GM06990 (cell line): ENCODE measurements around the gene ALX4.

Source experiments
- DNase-seq: peaks from one replicate; pipeline ENCODE4 v3.0.0-alpha.2; 2011; ENCODE audit not compliant: insufficient read length; ENCODE audit errors: extremely low read depth
- H3K27me3 ChIP-seq: replicated peaks from 2 replicates; pipeline ENCODE4 v1.6.0; 2011; ENCODE audit warnings: low read length; ENCODE audit not compliant: control insufficient read depth, insufficient read depth
- H3K36me3 ChIP-seq: 2 replicates; pipeline ENCODE4 v1.5.1; 2011; ENCODE audit warnings: low read length; ENCODE audit not compliant: control insufficient read depth, insufficient read depth
- H3K4me3 ChIP-seq: replicated peaks from 2 replicates; pipeline ENCODE4 v1.5.1; 2011; ENCODE audit warnings: low read depth, mild to moderate bottlenecking, control low read depth, low read length
- TF ChIP-seq, protein P1 (sequence below): IDR thresholded peaks from 2 replicates; pipeline ENCODE4 v1.5.1; 2011; ENCODE audit warnings: low read length, control low read depth, mild to moderate bottlenecking, inconsistent platforms; ENCODE audit not compliant: insufficient read depth, poor library complexity, severe bottlenecking

ALX4 gene

DNA sequence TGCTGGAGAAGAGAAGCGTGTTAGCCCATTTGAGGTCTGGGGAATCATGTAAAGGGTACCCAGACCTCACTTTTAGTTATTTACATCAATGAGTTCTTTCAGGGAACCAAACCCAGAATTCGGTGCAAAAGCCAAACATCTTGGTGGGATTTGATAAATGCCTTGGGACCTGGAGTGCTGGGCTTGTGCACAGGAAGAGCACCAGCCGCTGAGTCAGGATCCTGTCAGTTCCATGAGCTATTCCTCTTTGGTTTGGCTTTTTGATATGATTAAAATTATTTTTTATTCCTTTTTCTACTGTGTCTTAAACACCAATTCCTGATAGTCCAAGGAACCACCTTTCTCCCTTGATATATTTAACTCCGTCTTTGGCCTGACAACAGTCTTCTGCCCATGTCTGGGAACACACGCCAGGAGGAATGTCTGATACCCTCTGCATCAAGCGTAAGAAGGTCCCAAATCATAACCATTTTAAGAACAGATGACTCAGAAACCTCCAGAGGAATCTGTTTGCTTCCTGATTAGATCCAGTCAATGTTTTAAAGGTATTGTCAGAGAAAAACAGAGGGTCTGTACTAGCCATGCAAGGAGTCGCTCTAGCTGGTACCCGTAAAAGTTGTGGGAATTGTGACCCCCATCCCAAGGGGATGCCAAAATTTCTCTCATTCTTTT is 65.2 kb downstream of the ALX4 start:
- no peak for DNase-seq
- TF ChIP-seq, protein P1, sequence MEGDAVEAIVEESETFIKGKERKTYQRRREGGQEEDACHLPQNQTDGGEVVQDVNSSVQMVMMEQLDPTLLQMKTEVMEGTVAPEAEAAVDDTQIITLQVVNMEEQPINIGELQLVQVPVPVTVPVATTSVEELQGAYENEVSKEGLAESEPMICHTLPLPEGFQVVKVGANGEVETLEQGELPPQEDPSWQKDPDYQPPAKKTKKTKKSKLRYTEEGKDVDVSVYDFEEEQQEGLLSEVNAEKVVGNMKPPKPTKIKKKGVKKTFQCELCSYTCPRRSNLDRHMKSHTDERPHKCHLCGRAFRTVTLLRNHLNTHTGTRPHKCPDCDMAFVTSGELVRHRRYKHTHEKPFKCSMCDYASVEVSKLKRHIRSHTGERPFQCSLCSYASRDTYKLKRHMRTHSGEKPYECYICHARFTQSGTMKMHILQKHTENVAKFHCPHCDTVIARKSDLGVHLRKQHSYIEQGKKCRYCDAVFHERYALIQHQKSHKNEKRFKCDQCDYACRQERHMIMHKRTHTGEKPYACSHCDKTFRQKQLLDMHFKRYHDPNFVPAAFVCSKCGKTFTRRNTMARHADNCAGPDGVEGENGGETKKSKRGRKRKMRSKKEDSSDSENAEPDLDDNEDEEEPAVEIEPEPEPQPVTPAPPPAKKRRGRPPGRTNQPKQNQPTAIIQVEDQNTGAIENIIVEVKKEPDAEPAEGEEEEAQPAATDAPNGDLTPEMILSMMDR = no peak
- H3K4me3 ChIP-seq = no peak overlapping the region

DNA sequence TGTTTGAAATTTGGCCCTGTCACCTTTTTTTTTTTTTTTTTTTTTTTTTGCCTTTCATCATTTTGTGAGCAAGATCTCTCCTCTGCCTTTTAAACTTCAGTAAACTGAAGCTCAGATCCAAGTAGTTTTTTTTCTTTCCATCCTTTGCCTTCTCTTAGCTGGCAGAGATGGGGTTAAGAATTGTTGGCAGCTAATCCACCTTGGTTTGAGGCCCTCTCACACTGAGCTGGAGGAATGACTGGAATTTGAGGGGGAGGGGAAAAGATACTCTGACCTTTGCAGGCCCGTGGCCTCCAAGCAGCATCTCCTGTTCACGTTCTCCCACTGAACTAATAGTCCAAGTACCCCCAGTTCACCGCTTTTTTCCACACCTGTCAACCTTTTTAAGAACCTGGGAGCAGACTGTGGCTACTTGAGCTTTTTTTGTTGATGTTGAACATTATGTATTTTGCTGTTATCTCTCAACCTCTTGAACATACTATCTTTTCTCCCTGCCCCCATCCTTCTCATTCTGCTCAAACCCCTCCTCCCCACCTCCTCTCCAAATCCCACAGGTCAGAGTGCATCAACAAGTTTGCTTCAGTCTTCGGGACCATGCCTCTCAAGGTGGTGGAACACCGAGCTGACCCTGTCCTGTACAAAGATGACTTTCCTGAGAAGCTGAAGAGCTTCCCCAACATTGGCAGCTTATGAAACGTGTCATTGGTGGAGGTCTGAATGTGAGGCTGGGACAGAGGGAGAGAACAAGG is 66.2 kb downstream of the ALX4 start:
- H3K4me3 ChIP-seq = no peak overlapping the region
- DNase-seq = no peak
- TF ChIP-seq, protein P1 = no peak

More for the DNA sequence above, 65.2 kb downstream of the ALX4 start:
- H3K27me3 ChIP-seq = no peaks in the 10 kb centered on the region
- H3K36me3 ChIP-seq = no peaks in the 10 kb centered on the region; the same call in none of the 2 replicates

DNA sequence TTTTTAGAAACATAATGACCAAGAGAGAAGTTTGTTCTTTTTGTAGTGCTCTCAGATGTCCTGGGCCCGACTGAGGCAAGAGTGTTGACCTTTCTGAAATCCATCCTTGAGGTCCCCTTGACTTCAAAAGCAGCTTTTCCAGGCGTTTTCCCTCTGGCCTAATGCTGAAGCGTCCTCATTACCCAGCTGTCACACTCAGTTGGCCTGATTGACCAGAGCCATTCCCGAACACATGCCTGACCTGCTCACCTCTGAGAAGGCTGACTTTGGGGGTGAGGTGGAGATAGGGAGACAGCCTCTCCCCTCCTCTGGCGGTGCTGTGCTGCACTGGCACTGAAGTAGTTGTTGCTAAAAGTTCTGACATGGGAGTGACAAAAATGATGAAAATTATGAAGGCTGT is 66.9 kb downstream of the ALX4 start:
- Histone ChIP-seq H3K36me3 (no peaks in the 10 kb centered on the region; the same call in none of the 2 replicates), H3K27me3 (no peaks in the 10 kb centered on the region), H3K4me3 (no peak overlapping the region)
- TF ChIP-seq, protein P1 = no peak
- no peak for DNase-seq

More for the DNA sequence above, 66.2 kb downstream of the ALX4 start:
- Histone ChIP-seq H3K27me3 (no peaks in the 10 kb centered on the region), H3K36me3 (no peaks in the 10 kb centered on the region; the same call in none of the 2 replicates)

DNA sequence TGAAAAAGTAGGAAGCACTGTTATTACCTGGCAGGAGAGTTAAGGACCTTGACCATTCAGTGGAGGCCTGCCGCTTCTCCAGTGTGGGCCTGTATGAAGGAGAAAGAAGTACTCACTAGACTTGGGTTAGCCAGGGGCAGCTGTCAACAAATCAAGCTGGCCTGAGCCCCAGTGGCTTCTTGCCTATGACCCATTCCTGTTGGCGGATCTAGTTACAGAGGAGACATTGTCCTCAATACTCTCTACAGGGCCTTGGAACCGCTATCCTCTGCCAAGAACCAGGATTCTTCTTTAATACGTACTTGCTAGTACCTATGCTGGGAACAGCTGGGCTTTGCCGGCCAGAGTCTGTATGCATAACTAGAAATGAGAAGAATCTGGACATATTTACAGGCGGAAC is 68.1 kb downstream of the ALX4 start:
- DNase-seq = no peak
- TF ChIP-seq, protein P1 = no peak
- Histone ChIP-seq H3K36me3 (no peaks in the 10 kb centered on the region; the same call in none of the 2 replicates), H3K4me3 (no peak overlapping the region), H3K27me3 (no peaks in the 10 kb centered on the region)

DNA sequence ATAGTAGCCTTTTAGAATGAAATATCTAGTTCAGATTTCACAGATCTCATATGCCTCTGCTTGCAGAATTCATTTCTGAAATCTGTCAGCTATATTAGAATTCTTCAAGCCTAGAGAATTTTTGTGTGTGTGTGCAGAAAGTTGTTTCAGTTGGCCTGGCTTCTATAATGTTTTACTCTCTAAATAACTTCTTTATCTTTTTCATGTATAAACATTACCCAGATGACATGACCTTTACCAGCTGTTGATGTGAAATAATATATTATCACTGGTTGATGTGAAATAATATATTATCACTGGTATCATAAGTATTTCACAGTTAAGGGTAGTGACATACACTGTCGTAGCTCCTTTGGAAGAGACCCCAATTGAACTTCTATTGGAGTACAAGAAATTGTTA is 72.8 kb downstream of the ALX4 start:
- Histone ChIP-seq H3K27me3 (no peaks in the 10 kb centered on the region), H3K4me3 (no peak overlapping the region), H3K36me3 (no peaks in the 10 kb centered on the region)
- no peak for DNase-seq
- TF ChIP-seq, protein P1 = no peak
